ENCODE measurements around the gene IL20RA.

The IL20RA gene

GRCh38 chr6:137049095-137049494 is 4.3 kb upstream of the IL20RA start:
- intact Hi-C loops (cut with DNase I): no loop called here
- no peak for DNase-seq

GRCh38 chr6:137046871-137047412 is 2.2 kb upstream of the IL20RA start:
- no peak for DNase-seq
- intact Hi-C loops (cut with DNase I): no loop called here

GRCh38 chr6:137045222-137045789 is 541 bp upstream of the IL20RA start:
- intact Hi-C loops (cut with DNase I): no loop called here
- no peak for DNase-seq

GRCh38 chr6:137043710-137044365 is 927 bp downstream of the IL20RA start:
- intact Hi-C loops (cut with DNase I): no loop called here
- DNase-seq: peak in 4 of 10 donors; percentile 7 to 75 (median 11)

GRCh38 chr6:137040393-137040792 is 4.4 kb downstream of the IL20RA start:
- DNase-seq: no peak
- intact Hi-C loops (cut with DNase I): no loop called here

- intact Hi-C loops (cut with DNase I): no loop called here
- no peak for DNase-seq
Observed at GRCh38 chr6:137039010-137039409, 5.8 kb downstream of the IL20RA start.

GRCh38 chr6:137036566-137037300 is 8.0 kb downstream of the IL20RA start:
- intact Hi-C loops (cut with DNase I): no loop called here
- DNase-seq: no peak

- intact Hi-C loops (cut with DNase I): no loop called here
- no peak for DNase-seq
Observed at GRCh38 chr6:137033828-137034227, 10.9 kb downstream of the IL20RA start.

- intact Hi-C loops (cut with DNase I): no loop called here
- no peak for DNase-seq
Observed at GRCh38 chr6:137031122-137031521, 13.6 kb downstream of the IL20RA start.

GRCh38 chr6:137028912-137029311 is 15.9 kb downstream of the IL20RA start:
- intact Hi-C loops (cut with DNase I): no loop called here
- DNase-seq: no peak

GRCh38 chr6:137025786-137026730 is 18.7 kb downstream of the IL20RA start:
- no peak for DNase-seq
- intact Hi-C loops (cut with DNase I): no loop called here

GRCh38 chr6:137024237-137024990 is 20.4 kb downstream of the IL20RA start:
- intact Hi-C loops (cut with DNase I): no loop called here

GRCh38 chr6:137020776-137021175 is 24.0 kb downstream of the IL20RA start:
- no peak for DNase-seq
- intact Hi-C loops (cut with DNase I): no loop called here

More at GRCh38 chr6:137024237-137024990, 20.4 kb downstream of the IL20RA start:
- DNase-seq: no peak

GRCh38 chr6:137019476-137020272 is 25.1 kb downstream of the IL20RA start:
- intact Hi-C loops (cut with DNase I): no loop called here

GRCh38 chr6:137017081-137017480 is 27.7 kb downstream of the IL20RA start:
- no peak for DNase-seq
- intact Hi-C loops (cut with DNase I): no loop called here

More at GRCh38 chr6:137019476-137020272, 25.1 kb downstream of the IL20RA start:
- DNase-seq: no peak

- no peak for DNase-seq
- intact Hi-C loops (cut with DNase I): no loop called here
Observed at GRCh38 chr6:137016356-137016755, 28.4 kb downstream of the IL20RA start.

GRCh38 chr6:137015943-137016342 is 28.8 kb downstream of the IL20RA start:
- intact Hi-C loops (cut with DNase I): no loop called here
- DNase-seq: no peak

GRCh38 chr6:137013738-137014602 is 30.8 kb downstream of the IL20RA start:
- no peak for DNase-seq
- intact Hi-C loops (cut with DNase I): no loop called here

Measured in posterior cingulate gyrus (tissue), 11 donors.